Right atrium auricular region (tissue), 2 donors: ENCODE results near the gene OLFML1. TPM values are rescaled to one million over a fixed set of nuclear protein-coding genes. Genes with fewer than 3 reads are reported as not detected.

ENCODE experiments used
- DNase-seq: peaks from one replicate; pipeline ENCODE4 v3.0.0-alpha.2; 2019; ENCODE audit warnings: low spot score
- H3K27ac ChIP-seq, 2 donors: fragments of 200-600 bp; sonication (generic); 1 replicate in 1 of 2; 2 replicates in 1 of 2; pipeline ENCODE4 v1.5.1; 2016 to 2019
- H3K27me3 ChIP-seq, 2 donors: fragments of 200-600 bp; sonication (generic); one replicate each; pipeline versions ENCODE4 v1.5.1 to v1.6.0; 2017 to 2019
- H3K36me3 ChIP-seq: fragments of 200-600 bp; sonication (generic); one replicate; pipeline ENCODE4 v1.5.1; 2016
- H3K4me1 ChIP-seq, 2 donors: fragments of 200-600 bp; sonication (generic); one replicate each; pipeline versions ENCODE4 v1.5.1 to v1.6.0; 2017 to 2019
- H3K4me3 ChIP-seq, 2 donors: fragments of 200-600 bp; sonication (generic); 1 replicate in 1 of 2; 2 replicates in 1 of 2; pipeline ENCODE4 v1.5.1; 2017 to 2019; ENCODE audit warnings: mild to moderate bottlenecking in 1 of 2, moderate library complexity in 1 of 2
- H3K9me3 ChIP-seq, 2 donors: fragments of 200-600 bp; sonication (generic); one replicate each; pipeline ENCODE4 v1.5.1; 2019
- total RNA-seq, 2 donors: library from RNA; depleted of rRNA; stranded (reverse); fragments of >200 nt; gene quantifications; one replicate each; pipeline ENCODE4 v1.1.0, GENCODE V29; 2016
- TF ChIP-seq, protein P1 (sequence below), 2 donors: fragments of 200-600 bp; sonication (generic); IDR thresholded peaks; one replicate each; pipeline ENCODE4 v1.5.1; 2019; ENCODE audit warnings: antibody characterized with exemption in 2 of 2

OLFML1 gene
- total RNA-seq, 2 donors from 2014 or later = 4.6 to 7.7 TPM

GRCh38 chr11:7523416-7524210 is 38.3 kb downstream of the OLFML1 start:
- Histone ChIP-seq H3K4me1 (peaks cover 0 to 5% of the 10 kb centered on the region in 2 donors), H3K9me3 (no peaks in the 10 kb centered on the region), H3K27me3 (no peaks in the 10 kb centered on the region), H3K4me3 (no peak overlapping the region), H3K36me3 (no peaks in the 10 kb centered on the region), H3K27ac (no peak overlapping the region)
- TF ChIP-seq, protein P1, sequence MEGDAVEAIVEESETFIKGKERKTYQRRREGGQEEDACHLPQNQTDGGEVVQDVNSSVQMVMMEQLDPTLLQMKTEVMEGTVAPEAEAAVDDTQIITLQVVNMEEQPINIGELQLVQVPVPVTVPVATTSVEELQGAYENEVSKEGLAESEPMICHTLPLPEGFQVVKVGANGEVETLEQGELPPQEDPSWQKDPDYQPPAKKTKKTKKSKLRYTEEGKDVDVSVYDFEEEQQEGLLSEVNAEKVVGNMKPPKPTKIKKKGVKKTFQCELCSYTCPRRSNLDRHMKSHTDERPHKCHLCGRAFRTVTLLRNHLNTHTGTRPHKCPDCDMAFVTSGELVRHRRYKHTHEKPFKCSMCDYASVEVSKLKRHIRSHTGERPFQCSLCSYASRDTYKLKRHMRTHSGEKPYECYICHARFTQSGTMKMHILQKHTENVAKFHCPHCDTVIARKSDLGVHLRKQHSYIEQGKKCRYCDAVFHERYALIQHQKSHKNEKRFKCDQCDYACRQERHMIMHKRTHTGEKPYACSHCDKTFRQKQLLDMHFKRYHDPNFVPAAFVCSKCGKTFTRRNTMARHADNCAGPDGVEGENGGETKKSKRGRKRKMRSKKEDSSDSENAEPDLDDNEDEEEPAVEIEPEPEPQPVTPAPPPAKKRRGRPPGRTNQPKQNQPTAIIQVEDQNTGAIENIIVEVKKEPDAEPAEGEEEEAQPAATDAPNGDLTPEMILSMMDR (IDR thresholded peaks at IDR 0.05) = no peak
- DNase-seq = no peak

GRCh38 chr11:7524462-7525235 is 39.3 kb downstream of the OLFML1 start:
- Histone ChIP-seq H3K4me1 (peaks cover 0 to 5% of the 10 kb centered on the region in 2 donors), H3K27me3 (no peaks in the 10 kb centered on the region), H3K36me3 (no peaks in the 10 kb centered on the region), H3K4me3 (no peak overlapping the region), H3K9me3 (no peaks in the 10 kb centered on the region), H3K27ac (no peak overlapping the region)
- DNase-seq = no peak
- TF ChIP-seq, protein P1 (IDR thresholded peaks at IDR 0.05) = no peak

- no peak for DNase-seq
- H3K4me3 ChIP-seq = no peak overlapping the region
- peaks cover 0 to 5% of the 10 kb centered on the region in 2 donors for H3K4me1 ChIP-seq
- H3K27me3 ChIP-seq = no peaks in the 10 kb centered on the region
- TF ChIP-seq, protein P1 (IDR thresholded peaks at IDR 0.05) = no peak
- no peak overlapping the region for H3K27ac ChIP-seq
- no peaks in the 10 kb centered on the region for H3K36me3 ChIP-seq
- no peaks in the 10 kb centered on the region for H3K9me3 ChIP-seq
Measured at GRCh38 chr11:7525424-7525823, 40.1 kb downstream of the OLFML1 start.

DNA sequence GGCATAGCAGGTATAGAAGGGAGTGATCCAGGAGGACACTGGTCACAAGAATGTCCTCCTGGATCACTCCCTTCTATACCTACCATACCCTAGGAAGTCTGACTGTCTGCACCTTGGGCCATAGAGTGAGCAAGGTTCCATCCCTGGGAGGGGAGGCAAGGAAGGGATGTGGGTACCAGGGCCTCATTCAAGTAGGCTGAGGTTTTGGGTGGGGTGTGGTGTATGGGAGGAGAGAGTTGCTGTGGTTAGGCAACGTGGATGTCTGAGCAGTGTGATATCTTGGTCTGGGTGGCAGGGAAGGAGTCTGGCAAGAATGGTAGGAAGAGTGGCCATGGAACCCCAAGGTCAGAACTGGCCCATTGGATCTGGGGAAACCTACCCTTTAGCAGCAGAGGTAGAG is 41.7 kb downstream of the OLFML1 start:
- Histone ChIP-seq H3K9me3 (no peaks in the 10 kb centered on the region), H3K27me3 (no peaks in the 10 kb centered on the region), H3K36me3 (no peaks in the 10 kb centered on the region), H3K27ac (no peak overlapping the region), H3K4me3 (no peak overlapping the region), H3K4me1 (no peaks in the 10 kb centered on the region)
- no peak for DNase-seq
- TF ChIP-seq, protein P1 (IDR thresholded peaks at IDR 0.05) = no peak

GRCh38 chr11:7528514-7529049 is 43.3 kb downstream of the OLFML1 start:
- Histone ChIP-seq H3K4me1 (no peaks in the 10 kb centered on the region), H3K27ac (no peak overlapping the region), H3K36me3 (no peaks in the 10 kb centered on the region), H3K27me3 (no peaks in the 10 kb centered on the region), H3K9me3 (no peaks in the 10 kb centered on the region), H3K4me3 (no peak overlapping the region)
- DNase-seq = no peak
- TF ChIP-seq, protein P1 (IDR thresholded peaks at IDR 0.05) = no peak
